HepG2 (cell line): ENCODE measurements around the gene TMEM131L. TPM values are rescaled to one million over a fixed set of nuclear protein-coding genes. Genes with fewer than 3 reads are reported as not detected.

Experiments
- ATF2 ChIP-seq: sonication (generic); formaldehyde crosslinking; IDR thresholded peaks from 2 replicates; pipeline ENCODE4 v1.4.0; 2020; ENCODE audit warnings: missing genetic modification reagents
- ATRX ChIP-seq: sonication (generic); formaldehyde crosslinking; IDR thresholded peaks from 2 replicates; pipeline ENCODE4 v1.4.0; 2020; ENCODE audit warnings: missing genetic modification reagents, borderline replicate concordance
- CHD4 ChIP-seq: fragments of 200-600 bp; sonication (generic); IDR thresholded peaks from 2 replicates; pipeline ENCODE4 v1.7.0; 2017; ENCODE audit warnings: mild to moderate bottlenecking, low read length, borderline replicate concordance
- HNF4G ChIP-seq, 2 experiments: sonication (generic) in 1 of 2; formaldehyde crosslinking in 1 of 2; IDR thresholded peaks; 2 replicates each; pipeline versions ENCODE4 v1.4.0 to v1.6.1; 2011 to 2020; ENCODE audit warnings: borderline replicate concordance in 2 of 2, low read depth in 2 of 2, mild to moderate bottlenecking in 2 of 2, low read length in 1 of 2, missing genetic modification reagents in 1 of 2, moderate library complexity in 1 of 2
- IKZF4 ChIP-seq: sonication (generic); formaldehyde crosslinking; IDR thresholded peaks from 2 replicates; pipeline ENCODE4 v1.5.1; 2020; ENCODE audit warnings: borderline replicate concordance, mild to moderate bottlenecking, low read depth, missing genetic modification reagents; ENCODE audit errors: not compliant biosample characterization
- JUND ChIP-seq: sonication (generic); formaldehyde crosslinking; IDR thresholded peaks from 2 replicates; pipeline ENCODE4 v1.8.0; 2022; ENCODE audit warnings: mild to moderate bottlenecking, missing genetic modification reagents
- KLF6 ChIP-seq: IDR thresholded peaks from 2 replicates; pipeline ENCODE4 v1.8.0; 2016; ENCODE audit warnings: missing biosample characterization, missing genetic modification reagents
- MED1 ChIP-seq: sonication (generic); formaldehyde crosslinking; IDR thresholded peaks from 2 replicates; pipeline ENCODE4 v1.4.0; 2020; ENCODE audit warnings: missing genetic modification reagents
- NCOR1 ChIP-seq: fragments of 200-600 bp; sonication (generic); IDR thresholded peaks from 2 replicates; pipeline ENCODE4 v1.7.0; 2017; ENCODE audit warnings: antibody characterized with exemption, low read length, borderline replicate concordance
- NR1H2 ChIP-seq: sonication (generic); formaldehyde crosslinking; IDR thresholded peaks from 2 replicates; pipeline ENCODE4 v1.8.1; 2022; ENCODE audit warnings: low read depth, missing genetic modification reagents, borderline replicate concordance
- POGZ ChIP-seq: sonication (generic); formaldehyde crosslinking; IDR thresholded peaks from 2 replicates; pipeline ENCODE4 v1.4.0; 2020; ENCODE audit warnings: mild to moderate bottlenecking, missing genetic modification reagents
- SAFB2 ChIP-seq: sonication (generic); formaldehyde crosslinking; IDR thresholded peaks from 2 replicates; pipeline ENCODE4 v1.5.1; 2020; ENCODE audit warnings: missing genetic modification reagents, low read depth, mild to moderate bottlenecking, borderline replicate concordance
- SYNCRIP ChIP-seq: fragments of 200-400 bp; formaldehyde crosslinking; IDR thresholded peaks from 2 replicates; pipeline ENCODE4 v1.6.1; 2018; ENCODE audit warnings: mild to moderate bottlenecking, low read depth, low read length; ENCODE audit not compliant: insufficient read depth
- TARDBP ChIP-seq: sonication (generic); formaldehyde crosslinking; IDR thresholded peaks from 2 replicates; pipeline ENCODE4 v1.8.0; 2022; ENCODE audit warnings: mild to moderate bottlenecking, missing genetic modification reagents
- TBP ChIP-seq: sonication (generic); formaldehyde crosslinking; IDR thresholded peaks from 2 replicates; pipeline ENCODE4 v1.5.0; 2020; ENCODE audit warnings: missing genetic modification reagents
- XRCC5 ChIP-seq: fragments of 200-400 bp; formaldehyde crosslinking; optimal IDR thresholded peaks from 2 replicates; pipeline ENCODE3; 2017; ENCODE audit warnings: mild to moderate bottlenecking, low read length
- ZNF3 ChIP-seq: IDR thresholded peaks from 2 replicates; pipeline ENCODE4 v1.7.0; 2017; ENCODE audit warnings: inconsistent platforms
- ZNF335 ChIP-seq: sonication (generic); formaldehyde crosslinking; IDR thresholded peaks from 2 replicates; pipeline ENCODE4 v1.4.0; 2020; ENCODE audit warnings: missing genetic modification reagents
- ZNF468 ChIP-seq: sonication (generic); formaldehyde crosslinking; IDR thresholded peaks from 2 replicates; pipeline ENCODE4 v1.8.0; 2022; ENCODE audit warnings: mild to moderate bottlenecking, moderate library complexity, missing genetic modification reagents
- ZNF569 ChIP-seq: sonication (generic); formaldehyde crosslinking; IDR thresholded peaks from 2 replicates; pipeline ENCODE4 v1.5.0; 2020; ENCODE audit warnings: mild to moderate bottlenecking, missing genetic modification reagents, moderate library complexity, borderline replicate concordance
- ZNF572 ChIP-seq: sonication (generic); formaldehyde crosslinking; IDR thresholded peaks from 2 replicates; pipeline ENCODE4 v1.5.1; 2020; ENCODE audit warnings: mild to moderate bottlenecking, missing genetic modification reagents
- ZNF619 ChIP-seq: sonication (generic); formaldehyde crosslinking; IDR thresholded peaks from 2 replicates; pipeline ENCODE4 v1.4.0; 2020; ENCODE audit warnings: mild to moderate bottlenecking, missing genetic modification reagents
- ZNF691 ChIP-seq: sonication (generic); formaldehyde crosslinking; IDR thresholded peaks from 2 replicates; pipeline ENCODE4 v1.4.0; 2020; ENCODE audit warnings: missing genetic modification reagents, low read depth, mild to moderate bottlenecking, borderline replicate concordance
- ZNF713 ChIP-seq: sonication (generic); formaldehyde crosslinking; IDR thresholded peaks from 2 replicates; pipeline ENCODE4 v1.4.0; 2020; ENCODE audit warnings: mild to moderate bottlenecking, missing genetic modification reagents
- ZNF766 ChIP-seq: sonication (generic); formaldehyde crosslinking; IDR thresholded peaks from 2 replicates; pipeline ENCODE4 v1.5.0; 2020; ENCODE audit warnings: missing genetic modification reagents, borderline replicate concordance
- polyA plus RNA-seq, 8 experiments: library from polyadenylated mRNA; depleted of rRNA in 3 of 8; stranded (reverse) in 7 of 8; unstranded in 1 of 8; fragments of >200 nt; fragmentation: Illumina TruSeq in 4 of 8; extraction: Trizol in 4 of 8; gene quantifications; 2 replicates each; pipeline versions ENCODE4 v1.2.1 to v1.2.3, GENCODE V29; 2011 to 2016; ENCODE audit warnings: low read depth in 4 of 8, missing spikeins in 1 of 8, mixed read lengths in 1 of 8; ENCODE audit not compliant: insufficient read depth in 1 of 8
- total RNA-seq, 5 experiments: library from RNA; depleted of rRNA; stranded (reverse); fragments of >200 nt; fragmentation: Illumina TruSeq; extraction: Trizol; gene quantifications; 2 replicates each; pipeline ENCODE4 v1.2.3, GENCODE V29; 2016; ENCODE audit warnings: low read depth in 1 of 5
- TF ChIP-seq, protein P1 (sequence below): IDR thresholded peaks from 2 replicates; pipeline ENCODE4 v1.6.1; 2016; ENCODE audit warnings: control low read depth
- TF ChIP-seq, protein P2 (sequence below): sonication (generic); formaldehyde crosslinking; conservative IDR thresholded peaks from 2 replicates; pipeline ENCODE4 v1.4.0; 2020; ENCODE audit warnings: missing genetic modification reagents

The TMEM131L gene
- total and polyA plus RNA-seq, 2 of the 13 experiments (the other 11 are each of a cell fraction or from before 2014, with no cell fraction given) = 2.2 to 4.5 TPM

DNA sequence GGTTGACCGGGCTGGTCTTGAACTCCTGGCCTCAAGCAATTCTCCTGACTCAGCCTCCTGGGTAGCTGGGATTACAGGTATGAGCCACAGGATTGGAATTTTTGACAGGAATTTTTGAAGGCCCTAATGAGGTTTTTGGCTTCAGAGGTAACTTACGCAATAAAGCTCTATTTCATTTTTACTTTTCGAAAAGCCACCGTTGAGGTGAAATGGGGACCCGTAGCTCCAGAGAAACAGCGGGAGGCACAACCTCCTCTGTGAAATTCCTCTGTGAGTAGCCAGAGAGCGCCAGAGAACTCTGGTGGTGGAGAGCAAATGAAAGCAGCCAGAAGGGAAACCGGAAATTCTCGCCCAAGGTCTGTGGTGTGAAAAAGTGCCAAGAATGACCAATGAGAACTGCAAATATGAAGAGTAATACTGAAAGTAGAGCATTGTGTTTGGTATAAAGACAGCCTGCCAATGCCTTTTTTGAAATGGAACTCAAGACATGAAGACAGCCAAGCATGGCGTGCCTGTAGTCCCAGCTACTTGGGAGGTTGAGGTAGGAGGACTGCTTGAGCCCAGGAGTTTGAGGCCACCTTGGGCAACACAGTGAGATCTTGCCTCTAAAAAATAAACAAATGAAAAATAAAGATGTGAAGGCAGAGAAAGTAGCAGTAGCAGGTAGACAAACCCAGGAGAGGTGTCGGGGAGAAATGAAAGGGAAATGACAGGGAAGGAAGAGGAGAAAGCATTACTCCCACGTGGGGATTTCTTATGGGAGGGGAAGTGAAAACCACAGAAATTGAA lies 33.0 kb upstream of the TMEM131L start (continued):
- TF ChIP-seq IKZF4 (CRISPR knock-in tag) (no peak), ZNF569 (CRISPR knock-in tag) (no peak), ZNF468 (CRISPR knock-in tag) (no peak), ZNF335 (CRISPR knock-in tag) (peak; percentile 62; the same call in 1 of the 2 replicates), ZNF572 (CRISPR knock-in tag) (no peak), TBP (CRISPR knock-in tag) (no peak), MED1 (CRISPR knock-in tag) (0 out of 2 replicates have a peak, but pooled peaks have one; percentile 28), ATRX (no peak), ZNF691 (CRISPR knock-in tag) (no peak), ZNF766 (no peak), ATF2 (peak; percentile 43; the same call in 1 of the 2 replicates), ZNF713 (CRISPR knock-in tag) (no peak), SAFB2 (CRISPR knock-in tag) (no peak), ZNF3 (no peak), POGZ (CRISPR knock-in tag) (peak; percentile 53; the same call in 1 of the 2 replicates), HNF4G (IDR thresholded peaks at IDR 0.05; ENCODE audit: borderline replicate concordance, low read depth, low read length) (no peak), HNF4G (CRISPR knock-in tag; IDR thresholded peaks at IDR 0.05; ENCODE audit: borderline replicate concordance, low read depth) (no peak; the same call in 1 of the 2 replicates), KLF6 (CRISPR knock-in tag) (no peak), NR1H2 (no peak), JUND (CRISPR knock-in tag) (no peak), SYNCRIP (no peak), NCOR1 (no peak), CHD4 (no peak), TARDBP (CRISPR knock-in tag) (peak; percentile 34; the same call in 1 of the 2 replicates), XRCC5 (no peak), ZNF619 (no peak)
- TF ChIP-seq, protein P1, sequence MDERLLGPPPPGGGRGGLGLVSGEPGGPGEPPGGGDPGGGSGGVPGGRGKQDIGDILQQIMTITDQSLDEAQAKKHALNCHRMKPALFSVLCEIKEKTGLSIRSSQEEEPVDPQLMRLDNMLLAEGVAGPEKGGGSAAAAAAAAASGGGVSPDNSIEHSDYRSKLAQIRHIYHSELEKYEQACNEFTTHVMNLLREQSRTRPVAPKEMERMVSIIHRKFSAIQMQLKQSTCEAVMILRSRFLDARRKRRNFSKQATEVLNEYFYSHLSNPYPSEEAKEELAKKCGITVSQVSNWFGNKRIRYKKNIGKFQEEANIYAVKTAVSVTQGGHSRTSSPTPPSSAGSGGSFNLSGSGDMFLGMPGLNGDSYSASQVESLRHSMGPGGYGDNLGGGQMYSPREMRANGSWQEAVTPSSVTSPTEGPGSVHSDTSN (CRISPR knock-in tag) = no peak
- TF ChIP-seq, protein P2, sequence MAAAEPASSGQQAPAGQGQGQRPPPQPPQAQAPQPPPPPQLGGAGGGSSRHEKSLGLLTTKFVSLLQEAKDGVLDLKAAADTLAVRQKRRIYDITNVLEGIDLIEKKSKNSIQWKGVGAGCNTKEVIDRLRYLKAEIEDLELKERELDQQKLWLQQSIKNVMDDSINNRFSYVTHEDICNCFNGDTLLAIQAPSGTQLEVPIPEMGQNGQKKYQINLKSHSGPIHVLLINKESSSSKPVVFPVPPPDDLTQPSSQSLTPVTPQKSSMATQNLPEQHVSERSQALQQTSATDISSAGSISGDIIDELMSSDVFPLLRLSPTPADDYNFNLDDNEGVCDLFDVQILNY (CRISPR knock-in tag) = no peak
